Gastrocnemius medialis (tissue), 4 donors: ENCODE results near the gene ELOVL2. TPM values are rescaled to one million over a fixed set of nuclear protein-coding genes. Genes with fewer than 3 reads are reported as not detected.

Source experiments
- ATAC-seq, 2 donors: fragments of 150-250 bp; one replicate each; pipeline ENCODE4 v1.9.1; 2016
- DNase-seq, 2 donors: peaks; one replicate each; pipeline ENCODE4 v3.0.0-alpha.2; 2019
- H3K27ac ChIP-seq, 4 donors: fragments of 200-600 bp; sonication (generic); 1 replicate in 1 of 4; 2 replicates in 3 of 4; pipeline ENCODE4 v1.5.1; 2016 to 2018; ENCODE audit warnings: mild to moderate bottlenecking in 2 of 4, moderate library complexity in 1 of 4
- H3K27me3 ChIP-seq, 3 donors: fragments of 200-600 bp; sonication (generic) in 2 of 3; 1 replicate in 1 of 3; 2 replicates in 2 of 3; pipeline versions ENCODE4 v1.5.1 to v1.6.0; 2016 to 2019; ENCODE audit warnings: mild to moderate bottlenecking in 1 of 3, moderate library complexity in 1 of 3
- H3K36me3 ChIP-seq, 2 donors: fragments of 200-600 bp; sonication (generic) in 1 of 2; one replicate each; pipeline ENCODE4 v1.5.1; 2017 to 2018
- H3K4me1 ChIP-seq, 2 donors: fragments of 200-600 bp; sonication (generic) in 1 of 2; one replicate each; pipeline ENCODE4 v1.5.1; 2016 to 2017; ENCODE audit warnings: mild to moderate bottlenecking in 2 of 2
- H3K4me3 ChIP-seq, 4 donors: fragments of 200-600 bp; sonication (generic) in 3 of 4; 1 replicate in 1 of 4; 2 replicates in 3 of 4; pipeline ENCODE4 v1.5.1; 2016 to 2019; ENCODE audit warnings: mild to moderate bottlenecking in 2 of 4
- H3K9me3 ChIP-seq, 3 donors: fragments of 200-600 bp; sonication (generic) in 2 of 3; 1 replicate in 1 of 3; 2 replicates in 2 of 3; pipeline ENCODE4 v1.5.1; 2016 to 2019
- POLR2A ChIP-seq, 2 donors: fragments of 450-650 bp; IDR thresholded peaks; one replicate each; pipeline ENCODE4 v1.6.1; 2017; ENCODE audit warnings: antibody characterized with exemption in 2 of 2, mild to moderate bottlenecking in 2 of 2, moderate library complexity in 2 of 2
- in situ Hi-C, 4 donors: fragments of 200-750 bp; cut with MboI; loops; one replicate each; pipeline versions ENCODE4 v1.15.0 to v1.8.0; 2017; ENCODE audit warnings: low sequenced_read_pairs in 4 of 4
- intact Hi-C: fragments of 100-400 bp; cut with DNase I; formaldehyde crosslinking; loops from one replicate; pipeline ENCODE4 v1.15.1; 2023; ENCODE audit warnings: low total_unique reads
- total RNA-seq, 4 donors: library from RNA; depleted of rRNA; stranded (reverse); fragments of >200 nt; gene quantifications; one replicate each; pipeline versions ENCODE4 v1.1.0 to v1.2.3, GENCODE V29; 2016
- TF ChIP-seq, protein P1 (sequence below), 5 experiments: fragments of 450-650 bp in 3 of 5; fragments of 200-600 bp in 2 of 5; sonication (generic) in 2 of 5; IDR thresholded peaks in 4 of 5; conservative IDR thresholded peaks in 1 of 5; 1 replicate in 4 of 5; 2 replicates in 1 of 5; pipeline ENCODE4 v1.5.1; 2016 to 2019; ENCODE audit warnings: antibody characterized with exemption in 5 of 5, mild to moderate bottlenecking in 3 of 5, moderate library complexity in 3 of 5

The ELOVL2 gene
- total RNA-seq, 4 donors from 2014 or later: 0.07 to 1.1 (median 0.31) TPM

DNA sequence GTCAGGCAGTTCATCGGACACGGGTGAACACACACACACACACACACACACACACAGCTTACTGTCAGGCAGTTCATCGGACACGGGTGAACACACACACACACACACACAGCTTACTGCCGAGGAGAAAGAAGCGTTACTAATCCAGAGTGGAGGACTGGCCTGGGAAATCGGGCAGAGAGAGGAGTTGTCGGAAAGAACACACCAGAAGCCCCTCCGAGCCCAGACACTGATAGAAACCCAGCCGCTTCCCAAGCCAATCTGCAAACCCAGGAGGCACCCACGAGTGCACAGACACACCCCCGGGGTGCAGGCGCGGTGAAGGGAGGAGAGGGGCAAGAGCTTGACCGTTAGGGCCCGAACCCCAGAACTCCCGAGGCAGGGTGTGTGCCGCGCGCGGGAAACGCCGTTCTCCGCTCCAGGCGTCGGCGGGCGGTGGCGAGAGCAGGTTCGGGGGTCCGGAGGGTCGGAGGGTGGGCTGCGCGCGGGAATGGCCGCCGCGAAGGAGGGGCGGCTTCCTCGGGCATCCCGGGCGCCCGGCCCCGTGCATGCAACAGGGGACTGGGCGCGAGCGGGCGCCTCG, 636 bp downstream of the ELOVL2 start:
- ATAC-seq: no peak
- intact Hi-C loops (no loop called here), in situ Hi-C loops (no loop called here)
- peaks cover 3 to 4% of the 10 kb centered on the region in 2 donors for H3K4me1 ChIP-seq
- H3K27me3 ChIP-seq: peaks cover 50 to 56% (median 52%) of the 10 kb centered on the region in 3 donors
- peak overlapping the region; percentile 40 to 54 (median 49) for H3K4me3 ChIP-seq
- no peaks in the 10 kb centered on the region for H3K36me3 ChIP-seq
- DNase-seq: no peak
- no peaks in the 10 kb centered on the region for H3K9me3 ChIP-seq
- H3K27ac ChIP-seq: no peak overlapping the region
- TF ChIP-seq, protein P1, sequence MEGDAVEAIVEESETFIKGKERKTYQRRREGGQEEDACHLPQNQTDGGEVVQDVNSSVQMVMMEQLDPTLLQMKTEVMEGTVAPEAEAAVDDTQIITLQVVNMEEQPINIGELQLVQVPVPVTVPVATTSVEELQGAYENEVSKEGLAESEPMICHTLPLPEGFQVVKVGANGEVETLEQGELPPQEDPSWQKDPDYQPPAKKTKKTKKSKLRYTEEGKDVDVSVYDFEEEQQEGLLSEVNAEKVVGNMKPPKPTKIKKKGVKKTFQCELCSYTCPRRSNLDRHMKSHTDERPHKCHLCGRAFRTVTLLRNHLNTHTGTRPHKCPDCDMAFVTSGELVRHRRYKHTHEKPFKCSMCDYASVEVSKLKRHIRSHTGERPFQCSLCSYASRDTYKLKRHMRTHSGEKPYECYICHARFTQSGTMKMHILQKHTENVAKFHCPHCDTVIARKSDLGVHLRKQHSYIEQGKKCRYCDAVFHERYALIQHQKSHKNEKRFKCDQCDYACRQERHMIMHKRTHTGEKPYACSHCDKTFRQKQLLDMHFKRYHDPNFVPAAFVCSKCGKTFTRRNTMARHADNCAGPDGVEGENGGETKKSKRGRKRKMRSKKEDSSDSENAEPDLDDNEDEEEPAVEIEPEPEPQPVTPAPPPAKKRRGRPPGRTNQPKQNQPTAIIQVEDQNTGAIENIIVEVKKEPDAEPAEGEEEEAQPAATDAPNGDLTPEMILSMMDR (IDR thresholded peaks at IDR 0.05 in 4 of 5, conservative IDR thresholded peaks at IDR 0.05 in 1 of 5): no peak
- no peak for TF ChIP-seq POLR2A (IDR thresholded peaks at IDR 0.05)

DNA sequence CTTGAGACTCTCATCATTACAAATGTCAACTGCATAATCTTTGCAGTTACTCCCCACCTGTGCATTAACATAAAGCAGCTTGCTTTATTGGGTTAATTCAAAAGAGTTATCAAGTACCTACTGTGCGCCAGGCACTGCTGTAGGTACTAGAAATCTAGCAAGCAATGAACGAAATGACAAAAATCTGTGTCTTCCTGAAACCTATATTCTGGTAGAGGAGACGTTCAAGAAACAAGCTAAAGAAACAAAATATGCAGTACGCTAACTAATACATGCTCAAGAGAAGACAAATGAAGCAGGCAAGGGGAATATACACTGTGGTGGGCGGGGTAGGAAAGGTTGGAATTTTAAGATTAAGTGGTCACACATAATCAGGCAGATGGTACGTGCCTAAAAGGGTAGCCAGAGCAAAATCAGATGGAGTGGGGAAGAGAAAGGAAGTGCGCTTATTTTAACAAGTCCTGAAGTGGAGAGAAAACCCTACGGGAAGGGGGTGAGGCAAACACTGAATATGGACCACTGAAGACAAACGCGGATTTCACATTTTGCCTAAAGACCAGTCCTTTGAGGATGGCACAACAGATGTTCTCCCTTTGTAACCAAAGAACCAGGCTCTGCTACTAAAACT, 1.2 kb downstream of the ELOVL2 start:
- in situ Hi-C loops: no loop called here

DNA sequence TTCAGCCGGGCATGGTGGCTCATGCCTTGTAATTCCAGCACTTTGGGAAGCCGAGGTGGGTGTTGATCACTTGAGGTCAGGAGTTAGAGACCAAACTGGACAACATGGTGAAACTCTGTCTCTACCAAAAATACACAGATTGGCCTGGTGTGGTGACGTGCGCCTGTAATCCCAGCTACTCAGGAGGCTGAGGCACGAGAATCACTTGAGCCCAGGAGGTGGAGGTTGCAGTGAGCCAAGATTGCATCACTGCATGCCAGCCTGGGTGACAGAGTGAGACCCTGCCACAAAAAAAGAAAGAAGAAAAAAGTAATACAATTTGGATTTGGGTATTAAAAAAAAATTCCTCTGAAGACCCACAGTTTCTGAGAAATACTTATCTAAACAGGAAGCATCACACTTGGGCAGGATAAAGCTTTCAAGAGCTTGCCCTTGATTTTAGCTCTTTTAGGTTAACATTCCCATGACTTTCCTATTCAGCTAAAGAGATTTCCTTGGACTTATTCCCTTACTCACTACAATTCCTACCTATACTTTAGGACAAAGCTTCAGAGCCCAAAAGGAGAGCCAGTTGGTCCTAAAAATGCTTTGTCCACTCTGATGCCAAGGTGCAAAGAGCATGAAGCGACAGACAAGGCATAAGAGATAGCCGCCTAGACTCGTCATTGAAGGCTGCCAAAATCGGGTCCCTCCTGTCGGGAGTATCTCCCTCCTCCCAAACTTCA, 1.9 kb downstream of the ELOVL2 start:
- Histone ChIP-seq H3K27me3 (peaks cover 42 to 54% (median 43%) of the 10 kb centered on the region in 3 donors), H3K4me1 (peaks cover 3 to 4% of the 10 kb centered on the region in 2 donors), H3K36me3 (no peaks in the 10 kb centered on the region), H3K27ac (no peak overlapping the region), H3K4me3 (no peak overlapping the region), H3K9me3 (no peaks in the 10 kb centered on the region)
- ATAC-seq (no peak), DNase-seq (no peak)
- in situ Hi-C loops: no loop called here
- intact Hi-C loops: no loop called here
- no peak for TF ChIP-seq POLR2A (IDR thresholded peaks at IDR 0.05)
- TF ChIP-seq, protein P1 (IDR thresholded peaks at IDR 0.05 in 4 of 5, conservative IDR thresholded peaks at IDR 0.05 in 1 of 5): no peak

More for the DNA sequence above, 1.2 kb downstream of the ELOVL2 start:
- intact Hi-C loops: no loop called here
- Histone ChIP-seq H3K9me3 (no peaks in the 10 kb centered on the region), H3K36me3 (no peaks in the 10 kb centered on the region), H3K27me3 (peaks cover 44 to 56% (median 47%) of the 10 kb centered on the region in 3 donors), H3K4me1 (peaks cover 3 to 4% of the 10 kb centered on the region in 2 donors), H3K4me3 (peak overlapping the region in 2 of 4 donors; percentile 52 to 54), H3K27ac (no peak overlapping the region)
- DNase-seq (no peak), ATAC-seq (no peak)
- no peak for TF ChIP-seq POLR2A (IDR thresholded peaks at IDR 0.05)
- TF ChIP-seq, protein P1 (IDR thresholded peaks at IDR 0.05 in 4 of 5, conservative IDR thresholded peaks at IDR 0.05 in 1 of 5): no peak

DNA sequence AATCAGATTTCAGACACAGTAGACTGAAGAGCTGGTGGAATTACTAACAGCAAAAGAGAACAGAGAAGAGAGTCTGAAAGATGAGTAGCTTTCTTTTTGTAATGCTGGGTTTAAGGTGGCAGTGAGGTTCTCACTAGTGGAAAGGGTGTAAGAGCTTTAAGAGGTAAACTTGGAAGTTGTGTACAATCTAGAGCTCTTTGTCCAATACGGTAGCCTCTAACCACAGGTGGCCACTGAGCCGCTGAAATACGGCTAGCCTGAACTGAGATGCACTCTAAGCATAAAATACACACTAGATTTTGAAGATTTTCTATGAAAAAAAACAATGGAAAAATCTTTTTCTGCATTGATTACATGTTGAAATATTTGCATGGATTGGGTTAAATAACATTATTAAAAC, 4.0 kb downstream of the ELOVL2 start:
- H3K36me3 ChIP-seq: no peaks in the 10 kb centered on the region

More for the DNA sequence above, 4.0 kb downstream of the ELOVL2 start:
- H3K27ac ChIP-seq: no peak overlapping the region
- H3K9me3 ChIP-seq: no peaks in the 10 kb centered on the region
- H3K27me3 ChIP-seq: peaks cover 21 to 34% (median 22%) of the 10 kb centered on the region in 3 donors
- no peak for DNase-seq
- ATAC-seq: no peak
- H3K4me1 ChIP-seq: peaks cover 3 to 4% of the 10 kb centered on the region in 2 donors
- no peak overlapping the region for H3K4me3 ChIP-seq
- TF ChIP-seq POLR2A (IDR thresholded peaks at IDR 0.05): no peak
- TF ChIP-seq, protein P1 (IDR thresholded peaks at IDR 0.05 in 4 of 5, conservative IDR thresholded peaks at IDR 0.05 in 1 of 5): no peak
- in situ Hi-C loops (no loop called here), intact Hi-C loops (no loop called here)
